ENCODE measurements around the gene DNAJC15.
"Not testable (repeated sequence)": the region's sequence is repeated elsewhere in the genome, so short reads cannot be mapped to it uniquely, and the experiment has no call there.

DNAJC15 gene

GRCh38 chr13:43019811-43020210 lies 3.6 kb upstream of the DNAJC15 start:
- no peak for DNase-seq
- TF ChIP-seq POLR2A (IDR thresholded peaks at IDR 0.05; ENCODE audit: low read length) (no peak), GATA1 (IDR thresholded peaks at IDR 0.05; ENCODE audit: low read depth, low read length) (no peak)

GRCh38 chr13:43020794-43021193 lies 2.6 kb upstream of the DNAJC15 start:
- DNase-seq = no peak
- TF ChIP-seq POLR2A (IDR thresholded peaks at IDR 0.05; ENCODE audit: low read length) (no peak), GATA1 (IDR thresholded peaks at IDR 0.05; ENCODE audit: low read depth, low read length) (no peak)

- DNase-seq = peak in 1 of 2 experiments; percentile 2
- TF ChIP-seq GATA1 (IDR thresholded peaks at IDR 0.05; ENCODE audit: low read depth, low read length) (no peak), POLR2A (IDR thresholded peaks at IDR 0.05; ENCODE audit: low read length) (no peak)
Measured at GRCh38 chr13:43021926-43022670, 1.3 kb upstream of the DNAJC15 start.

GRCh38 chr13:43022934-43023288 lies 475 bp upstream of the DNAJC15 start:
- no peak for DNase-seq
- TF ChIP-seq POLR2A (IDR thresholded peaks at IDR 0.05; ENCODE audit: low read length) (no peak), GATA1 (IDR thresholded peaks at IDR 0.05; ENCODE audit: low read depth, low read length) (no peak)

GRCh38 chr13:43026262-43026661 lies 2.9 kb downstream of the DNAJC15 start:
- no peak for DNase-seq
- TF ChIP-seq GATA1 (IDR thresholded peaks at IDR 0.05; ENCODE audit: low read depth, low read length) (no peak), POLR2A (IDR thresholded peaks at IDR 0.05; ENCODE audit: low read length) (no peak)

- DNase-seq = no peak
- no peak for TF ChIP-seq GATA1 (IDR thresholded peaks at IDR 0.05; ENCODE audit: low read depth, low read length)
- TF ChIP-seq POLR2A (IDR thresholded peaks at IDR 0.05; ENCODE audit: low read length) = no peak
Measured at GRCh38 chr13:43030548-43030947, 7.2 kb downstream of the DNAJC15 start.

GRCh38 chr13:43031881-43032280 lies 8.5 kb downstream of the DNAJC15 start:
- DNase-seq = no peak
- TF ChIP-seq POLR2A (IDR thresholded peaks at IDR 0.05; ENCODE audit: low read length) (no peak), GATA1 (IDR thresholded peaks at IDR 0.05; ENCODE audit: low read depth, low read length) (no peak)

GRCh38 chr13:43033038-43033437 lies 9.7 kb downstream of the DNAJC15 start:
- DNase-seq = no peak
- no peak for TF ChIP-seq GATA1 (IDR thresholded peaks at IDR 0.05; ENCODE audit: low read depth, low read length)
- no peak for TF ChIP-seq POLR2A (IDR thresholded peaks at IDR 0.05; ENCODE audit: low read length)

- no peak for TF ChIP-seq POLR2A (IDR thresholded peaks at IDR 0.05; ENCODE audit: low read length)
- TF ChIP-seq GATA1 (IDR thresholded peaks at IDR 0.05; ENCODE audit: low read depth, low read length) = no peak
- DNase-seq = peak in 1 of 2 experiments; percentile 34
Measured at GRCh38 chr13:43036351-43037250, 13.2 kb downstream of the DNAJC15 start.

GRCh38 chr13:43039966-43040365 lies 16.6 kb downstream of the DNAJC15 start:
- DNase-seq = no peak
- no peak for TF ChIP-seq POLR2A (IDR thresholded peaks at IDR 0.05; ENCODE audit: low read length)
- TF ChIP-seq GATA1 (IDR thresholded peaks at IDR 0.05; ENCODE audit: low read depth, low read length) = no peak

GRCh38 chr13:43040581-43041368 lies 17.4 kb downstream of the DNAJC15 start:
- not testable (repeated sequence) for DNase-seq

- TF ChIP-seq POLR2A (IDR thresholded peaks at IDR 0.05; ENCODE audit: low read length) (no peak), GATA1 (IDR thresholded peaks at IDR 0.05; ENCODE audit: low read depth, low read length) (no peak)
- DNase-seq = no peak
Measured at GRCh38 chr13:43041369-43041921, 18.1 kb downstream of the DNAJC15 start.

GRCh38 chr13:43042410-43042921 lies 19.1 kb downstream of the DNAJC15 start:
- TF ChIP-seq GATA1 (IDR thresholded peaks at IDR 0.05; ENCODE audit: low read depth, low read length) (no peak), POLR2A (IDR thresholded peaks at IDR 0.05; ENCODE audit: low read length) (no peak)
- DNase-seq = no peak

All from erythroblast (primary cell).